AG04450 (cell line): ENCODE results near the gene DAPK2. TPM values are rescaled to one million over a fixed set of nuclear protein-coding genes. Genes with fewer than 3 reads are reported as not detected.
"Not testable (repeated sequence)": the region's sequence is repeated elsewhere in the genome, so short reads cannot be mapped to it uniquely, and the experiment has no call there.

ENCODE experiments used
- CTCF ChIA-PET: fragments of 300-600, 350-600 bp; formaldehyde crosslinking; extraction: SDS; loops from one replicate; lab custom pipeline; 2022; ENCODE audit warnings: antibody characterized with exemption, inconsistent platforms; lab: Charles Lee
- POLR2A ChIA-PET: fragments of 350-600 bp; formaldehyde crosslinking; extraction: SDS; loops from one replicate; lab custom pipeline; 2021; ENCODE audit warnings: antibody characterized with exemption, inconsistent platforms; lab: Yijun Ruan, JAX
- DNase-seq: peaks from one replicate; pipeline ENCODE4 v3.0.0-alpha.2; 2011; ENCODE audit warnings: low read depth, low spot score
- H3K27ac ChIP-seq: one replicate; pipeline ENCODE4 v1.5.1; 2012; ENCODE audit warnings: low read depth, low read length, control low read depth
- H3K27me3 ChIP-seq: one replicate; pipeline ENCODE4 v1.6.0; 2012; ENCODE audit warnings: low read length; ENCODE audit not compliant: control insufficient read depth, insufficient read depth
- H3K4me3 ChIP-seq: 2 replicates; pipeline ENCODE4 v1.5.1; 2011; ENCODE audit warnings: mild to moderate bottlenecking, low read depth, low read length, control low read depth
- H3K9me3 ChIP-seq: 2 replicates; pipeline ENCODE4 v1.5.1; 2012; ENCODE audit warnings: low read length; ENCODE audit not compliant: control insufficient read depth, insufficient read depth
- polyA plus RNA-seq: library from polyadenylated mRNA; depleted of rRNA; stranded (reverse); fragments of >200 nt; gene quantifications from 2 replicates; pipeline ENCODE4 v1.2.3, GENCODE V29; 2011
- TF ChIP-seq, protein P1 (sequence below): IDR thresholded peaks from 2 replicates; pipeline ENCODE4 v1.5.1; 2011; ENCODE audit warnings: low read depth, low read length, control low read depth, inconsistent platforms

Gene DAPK2
- polyA plus RNA-seq, 1 experiment, result 0.42 TPM

DNA sequence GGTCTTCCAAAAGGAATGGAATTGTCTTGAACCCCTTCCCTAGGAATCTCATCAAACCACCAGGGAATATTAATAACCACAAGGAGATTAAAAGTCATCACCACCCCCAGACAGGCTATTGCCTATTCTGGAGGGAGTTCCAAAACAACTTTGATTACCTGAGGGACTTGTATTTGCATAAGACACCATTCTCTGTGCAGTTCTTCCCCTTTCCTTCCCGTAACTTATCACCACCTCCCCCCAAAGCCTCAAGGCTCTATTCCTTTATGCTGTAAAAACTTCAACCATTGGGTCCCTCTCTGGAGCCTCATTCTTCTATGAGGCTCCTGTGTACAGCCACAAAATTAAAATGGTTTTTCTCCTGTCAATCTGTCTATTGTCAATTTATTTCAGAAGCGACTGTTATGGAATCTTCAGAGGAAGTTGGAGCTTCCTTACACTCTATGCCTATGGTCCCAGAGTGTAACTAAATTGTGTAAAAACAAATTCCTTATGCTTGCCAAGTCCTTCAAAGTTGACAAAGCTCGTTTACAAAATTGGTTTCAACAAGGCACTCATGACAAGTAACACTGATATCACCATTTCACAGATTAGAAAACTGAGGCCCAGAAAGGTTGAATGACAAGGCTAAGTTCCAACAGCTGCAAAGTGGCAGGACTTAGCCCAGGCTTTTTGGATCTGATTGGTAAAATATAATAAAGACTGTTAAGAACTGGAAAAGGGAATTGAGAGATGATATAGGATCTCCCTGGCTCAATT is 144.2 kb downstream of the DAPK2 start:
- CTCF ChIA-PET, result no interaction called here

DNA sequence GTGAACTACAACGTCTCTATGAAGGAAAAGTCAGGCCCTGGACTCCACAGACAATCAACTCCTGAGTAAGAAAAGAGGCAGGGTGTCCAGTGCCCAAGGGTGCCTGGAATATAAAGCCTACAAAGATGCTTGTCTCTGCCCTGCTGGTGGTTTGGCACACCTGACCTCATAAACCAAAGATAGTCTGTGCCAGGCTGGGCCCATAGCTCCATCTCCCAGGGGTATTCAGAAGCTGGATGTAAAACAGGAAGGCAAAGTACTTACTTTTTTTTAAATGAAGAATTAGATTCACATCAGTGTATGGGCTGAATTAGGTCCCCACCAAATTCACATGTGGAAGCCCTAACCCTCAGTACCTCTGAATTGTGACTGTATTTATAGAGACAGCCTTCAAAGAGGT is 146.0 kb downstream of the DAPK2 start:
- H3K9me3 ChIP-seq, result peaks cover 6% of the 10 kb centered on the region
- POLR2A ChIA-PET, result no interaction called here
- no peak overlapping the region for H3K4me3 ChIP-seq
- peaks cover 9% of the 10 kb centered on the region for H3K27me3 ChIP-seq
- CTCF ChIA-PET, result no interaction called here
- no peak for DNase-seq
- no peak overlapping the region for H3K27ac ChIP-seq
- TF ChIP-seq, protein P1, sequence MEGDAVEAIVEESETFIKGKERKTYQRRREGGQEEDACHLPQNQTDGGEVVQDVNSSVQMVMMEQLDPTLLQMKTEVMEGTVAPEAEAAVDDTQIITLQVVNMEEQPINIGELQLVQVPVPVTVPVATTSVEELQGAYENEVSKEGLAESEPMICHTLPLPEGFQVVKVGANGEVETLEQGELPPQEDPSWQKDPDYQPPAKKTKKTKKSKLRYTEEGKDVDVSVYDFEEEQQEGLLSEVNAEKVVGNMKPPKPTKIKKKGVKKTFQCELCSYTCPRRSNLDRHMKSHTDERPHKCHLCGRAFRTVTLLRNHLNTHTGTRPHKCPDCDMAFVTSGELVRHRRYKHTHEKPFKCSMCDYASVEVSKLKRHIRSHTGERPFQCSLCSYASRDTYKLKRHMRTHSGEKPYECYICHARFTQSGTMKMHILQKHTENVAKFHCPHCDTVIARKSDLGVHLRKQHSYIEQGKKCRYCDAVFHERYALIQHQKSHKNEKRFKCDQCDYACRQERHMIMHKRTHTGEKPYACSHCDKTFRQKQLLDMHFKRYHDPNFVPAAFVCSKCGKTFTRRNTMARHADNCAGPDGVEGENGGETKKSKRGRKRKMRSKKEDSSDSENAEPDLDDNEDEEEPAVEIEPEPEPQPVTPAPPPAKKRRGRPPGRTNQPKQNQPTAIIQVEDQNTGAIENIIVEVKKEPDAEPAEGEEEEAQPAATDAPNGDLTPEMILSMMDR, result no peak

More for the DNA sequence above, 144.2 kb downstream of the DAPK2 start:
- no peak overlapping the region for H3K27ac ChIP-seq
- H3K27me3 ChIP-seq, result peaks cover 9% of the 10 kb centered on the region
- TF ChIP-seq, protein P1, result no peak
- peaks cover 6% of the 10 kb centered on the region for H3K9me3 ChIP-seq
- POLR2A ChIA-PET, result interaction anchor here (0.5 kb wide), 1 partner anchor 9 kb away, joined by 8 read pairs; no protein-coding TSS in a partner anchor
- no peak for DNase-seq
- H3K4me3 ChIP-seq, result no peak overlapping the region

DNA sequence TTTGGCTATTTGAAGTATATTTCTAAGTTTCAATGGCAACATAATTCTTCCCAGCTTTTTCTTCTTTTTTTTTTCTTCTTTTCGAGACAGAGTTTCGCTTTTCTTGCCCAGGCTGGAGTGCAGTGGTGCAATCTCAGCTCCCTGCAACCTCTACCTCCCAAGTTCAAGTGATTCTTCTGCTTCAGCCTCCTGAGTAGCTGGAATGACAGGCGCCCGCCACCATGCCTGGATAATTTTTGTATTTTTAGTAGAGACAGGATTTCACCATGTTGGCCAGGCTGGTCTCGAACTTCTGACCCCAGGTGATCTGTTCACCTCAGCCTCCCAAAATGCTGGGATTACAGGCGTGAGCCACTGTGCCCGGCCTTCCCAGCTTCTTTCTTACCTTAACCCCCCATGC is 146.7 kb downstream of the DAPK2 start:
- H3K4me3 ChIP-seq, H3K9me3 ChIP-seq, H3K27ac ChIP-seq, POLR2A ChIA-PET, DNase-seq: not testable (repeated sequence)
- CTCF ChIA-PET, result interaction anchor here (0.8 to 1.2 kb wide), 3 partner anchors 46 to 168 kb away, joined by 3 to 4 read pairs (median 3); no protein-coding TSS in a partner anchor
- peaks cover 10% of the 10 kb centered on the region for H3K27me3 ChIP-seq

DNA sequence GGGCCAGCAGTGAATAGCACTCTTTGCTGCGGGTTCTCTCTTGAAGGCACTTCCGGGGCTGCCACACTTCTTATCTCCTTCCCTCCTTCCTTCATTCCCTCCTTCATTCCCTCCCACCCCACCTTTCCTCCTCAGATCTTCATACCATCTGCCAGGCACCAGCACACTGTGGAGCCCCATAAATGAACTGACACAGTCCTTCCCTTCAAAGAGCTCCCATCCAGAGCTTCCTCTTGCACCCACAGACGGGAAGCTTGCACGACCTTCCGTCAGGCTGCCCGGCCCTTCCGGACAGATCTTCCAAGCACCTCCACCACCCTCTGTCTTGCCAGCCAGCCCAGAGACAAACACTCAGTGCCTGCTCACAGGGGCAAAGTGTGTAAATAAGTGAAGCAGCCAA is 147.1 kb downstream of the DAPK2 start:
- no peak overlapping the region for H3K27ac ChIP-seq
- no peak overlapping the region for H3K4me3 ChIP-seq
- TF ChIP-seq, protein P1, result no peak
- ChIA-PET POLR2A (no interaction called here), CTCF (interaction anchor here (0.8 to 1.2 kb wide), 3 partner anchors 46 to 168 kb away, joined by 3 to 4 read pairs (median 3); no protein-coding TSS in a partner anchor)
- peaks cover 10% of the 10 kb centered on the region for H3K27me3 ChIP-seq
- H3K9me3 ChIP-seq, result peaks cover 6% of the 10 kb centered on the region
- DNase-seq, result no peak

DNA sequence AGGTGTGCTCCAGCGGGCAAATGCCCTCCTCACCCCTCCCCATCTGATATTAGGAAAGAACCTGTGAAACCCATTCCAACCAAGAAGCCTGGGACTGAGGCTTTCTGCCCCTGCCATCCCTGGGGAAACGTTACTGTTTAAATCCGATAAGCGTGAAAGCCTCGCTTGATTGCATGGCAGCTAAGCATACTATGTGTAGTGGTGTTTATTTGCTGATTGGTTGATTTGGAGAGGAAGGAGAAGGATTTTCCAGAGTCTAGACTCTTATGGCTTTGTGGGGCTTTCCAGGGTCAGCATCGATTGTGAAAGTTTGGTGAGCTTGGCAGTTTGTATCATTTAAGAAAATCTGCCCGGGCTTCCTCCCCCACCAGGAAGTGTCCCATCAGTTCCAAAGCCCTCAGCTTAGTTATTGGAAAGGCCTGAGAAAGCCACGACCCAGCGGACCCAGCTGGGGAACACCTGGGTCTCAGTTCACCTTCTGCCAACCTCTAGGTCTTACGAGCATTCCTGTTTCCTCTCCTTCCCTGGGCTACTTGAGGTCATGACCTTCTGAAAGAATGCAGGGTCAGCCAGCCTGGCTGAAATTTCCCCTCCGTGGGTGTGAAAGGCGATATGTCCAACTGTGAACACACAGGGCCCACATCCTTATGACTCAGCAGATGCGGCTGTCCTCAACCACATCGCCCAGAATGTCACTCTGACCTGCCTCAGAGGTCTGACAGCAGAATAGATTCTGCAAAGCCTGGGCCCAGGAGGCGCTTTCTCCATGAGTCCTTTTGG is 149.8 kb downstream of the DAPK2 start:
- H3K9me3 ChIP-seq, result peaks cover 6% of the 10 kb centered on the region
- H3K27ac ChIP-seq, result no peak overlapping the region
- TF ChIP-seq, protein P1, result no peak
- POLR2A ChIA-PET, result no interaction called here
- DNase-seq, result no peak
- no peak overlapping the region for H3K4me3 ChIP-seq
- H3K27me3 ChIP-seq, result peaks cover 10% of the 10 kb centered on the region
- CTCF ChIA-PET, result interaction anchor here (1.5 to 1.6 kb wide), 2 partner anchors 144 to 287 kb away, joined by 4 to 7 read pairs; no protein-coding TSS in a partner anchor
